ENCODE measurements around the gene CA12.

The CA12 gene

GRCh38 chr15:63299943-63300575, 81.6 kb downstream of the CA12 start:
- H3K36me3 ChIP-seq (ENCODE audit: insufficient read depth, low read length): no peaks in the 10 kb centered on the region
- no peaks in the 10 kb centered on the region for H3K9me3 ChIP-seq (ENCODE audit: low read depth, low read length)
- DNase-seq (ENCODE audit: low read depth, low spot score): no peak
- no peak overlapping the region for H3K27ac ChIP-seq
- TF ChIP-seq EZH2 (IDR thresholded peaks at IDR 0.05): no peak
- TF ChIP-seq POLR2AphosphoS5 (IDR thresholded peaks at IDR 0.05; ENCODE audit: borderline replicate concordance, low read depth, low read length): no peak
- TF ChIP-seq FOXP2 (optimal IDR thresholded peaks at IDR 0.05; ENCODE audit: control extremely low read depth, extremely low read length, insufficient read depth): no peak
- no peak overlapping the region for H3K9ac ChIP-seq (ENCODE audit: insufficient read length)
- no peak overlapping the region for H3K4me3 ChIP-seq

- no peak for DNase-seq (ENCODE audit: low read depth, low spot score)
- no peak for TF ChIP-seq EZH2 (IDR thresholded peaks at IDR 0.05)
- TF ChIP-seq FOXP2 (optimal IDR thresholded peaks at IDR 0.05; ENCODE audit: control extremely low read depth, extremely low read length, insufficient read depth): no peak
- no peak for TF ChIP-seq POLR2AphosphoS5 (IDR thresholded peaks at IDR 0.05; ENCODE audit: borderline replicate concordance, low read depth, low read length)
- Histone ChIP-seq H3K27ac (no peak overlapping the region), H3K4me3 (no peak overlapping the region), H3K36me3 (ENCODE audit: insufficient read depth, low read length) (no peaks in the 10 kb centered on the region), H3K9me3 (ENCODE audit: low read depth, low read length) (no peaks in the 10 kb centered on the region), H3K9ac (ENCODE audit: insufficient read length) (no peak overlapping the region)
Measured at GRCh38 chr15:63296195-63296594, 85.5 kb downstream of the CA12 start.

- Histone ChIP-seq H3K4me3 (no peak overlapping the region), H3K9me3 (ENCODE audit: low read depth, low read length) (no peaks in the 10 kb centered on the region), H3K9ac (ENCODE audit: insufficient read length) (no peak overlapping the region), H3K36me3 (ENCODE audit: insufficient read depth, low read length) (no peaks in the 10 kb centered on the region), H3K27ac (no peak overlapping the region)
- TF ChIP-seq FOXP2 (optimal IDR thresholded peaks at IDR 0.05; ENCODE audit: control extremely low read depth, extremely low read length, insufficient read depth) (no peak), POLR2AphosphoS5 (IDR thresholded peaks at IDR 0.05; ENCODE audit: borderline replicate concordance, low read depth, low read length) (no peak), EZH2 (IDR thresholded peaks at IDR 0.05) (no peak)
- DNase-seq (ENCODE audit: low read depth, low spot score): no peak
Measured at GRCh38 chr15:63295341-63295740, 86.3 kb downstream of the CA12 start.

GRCh38 chr15:63294359-63294758, 87.3 kb downstream of the CA12 start:
- no peak overlapping the region for H3K4me3 ChIP-seq
- TF ChIP-seq POLR2AphosphoS5 (IDR thresholded peaks at IDR 0.05; ENCODE audit: borderline replicate concordance, low read depth, low read length) (no peak), EZH2 (IDR thresholded peaks at IDR 0.05) (no peak), FOXP2 (optimal IDR thresholded peaks at IDR 0.05; ENCODE audit: control extremely low read depth, extremely low read length, insufficient read depth) (no peak)

GRCh38 chr15:63292771-63293170, 88.9 kb downstream of the CA12 start:
- no peak overlapping the region for H3K4me3 ChIP-seq
- no peak overlapping the region for H3K27ac ChIP-seq
- no peak overlapping the region for H3K9ac ChIP-seq (ENCODE audit: insufficient read length)
- TF ChIP-seq EZH2 (IDR thresholded peaks at IDR 0.05) (no peak), POLR2AphosphoS5 (IDR thresholded peaks at IDR 0.05; ENCODE audit: borderline replicate concordance, low read depth, low read length) (no peak), FOXP2 (optimal IDR thresholded peaks at IDR 0.05; ENCODE audit: control extremely low read depth, extremely low read length, insufficient read depth) (no peak)
- H3K9me3 ChIP-seq (ENCODE audit: low read depth, low read length): no peaks in the 10 kb centered on the region
- no peak for DNase-seq (ENCODE audit: low read depth, low spot score)
- H3K36me3 ChIP-seq (ENCODE audit: insufficient read depth, low read length): no peaks in the 10 kb centered on the region

More at GRCh38 chr15:63294359-63294758, 87.3 kb downstream of the CA12 start:
- no peak overlapping the region for H3K27ac ChIP-seq
- H3K9me3 ChIP-seq (ENCODE audit: low read depth, low read length): no peaks in the 10 kb centered on the region
- no peak overlapping the region for H3K9ac ChIP-seq (ENCODE audit: insufficient read length)
- H3K36me3 ChIP-seq (ENCODE audit: insufficient read depth, low read length): no peaks in the 10 kb centered on the region
- no peak for DNase-seq (ENCODE audit: low read depth, low spot score)

- Histone ChIP-seq H3K9ac (ENCODE audit: insufficient read length) (no peak overlapping the region), H3K4me3 (no peak overlapping the region), H3K9me3 (ENCODE audit: low read depth, low read length) (no peaks in the 10 kb centered on the region), H3K27ac (no peak overlapping the region), H3K36me3 (ENCODE audit: insufficient read depth, low read length) (no peaks in the 10 kb centered on the region)
- no peak for DNase-seq (ENCODE audit: low read depth, low spot score)
- TF ChIP-seq POLR2AphosphoS5 (IDR thresholded peaks at IDR 0.05; ENCODE audit: borderline replicate concordance, low read depth, low read length) (no peak), EZH2 (IDR thresholded peaks at IDR 0.05) (no peak), FOXP2 (optimal IDR thresholded peaks at IDR 0.05; ENCODE audit: control extremely low read depth, extremely low read length, insufficient read depth) (no peak)
Measured at GRCh38 chr15:63292241-63292640, 89.4 kb downstream of the CA12 start.

- H3K9me3 ChIP-seq (ENCODE audit: low read depth, low read length): no peaks in the 10 kb centered on the region
- DNase-seq (ENCODE audit: low read depth, low spot score): no peak
- no peak for TF ChIP-seq FOXP2 (optimal IDR thresholded peaks at IDR 0.05; ENCODE audit: control extremely low read depth, extremely low read length, insufficient read depth)
- H3K27ac ChIP-seq: peak overlapping the region; percentile 67; the same call in 1 of the 2 replicates
- no peaks in the 10 kb centered on the region for H3K36me3 ChIP-seq (ENCODE audit: insufficient read depth, low read length)
- no peak overlapping the region for H3K4me3 ChIP-seq
- no peak overlapping the region for H3K9ac ChIP-seq (ENCODE audit: insufficient read length)
Measured at GRCh38 chr15:63291507-63291906, 90.1 kb downstream of the CA12 start.

- Histone ChIP-seq H3K9ac (ENCODE audit: insufficient read length) (no peak overlapping the region), H3K9me3 (ENCODE audit: low read depth, low read length) (no peaks in the 10 kb centered on the region), H3K36me3 (ENCODE audit: insufficient read depth, low read length) (no peaks in the 10 kb centered on the region), H3K4me3 (no peak overlapping the region), H3K27ac (no peak overlapping the region)
- DNase-seq (ENCODE audit: low read depth, low spot score): peak; percentile 52
- TF ChIP-seq FOXP2 (optimal IDR thresholded peaks at IDR 0.05; ENCODE audit: control extremely low read depth, extremely low read length, insufficient read depth) (no peak), POLR2AphosphoS5 (IDR thresholded peaks at IDR 0.05; ENCODE audit: borderline replicate concordance, low read depth, low read length) (no peak), EZH2 (IDR thresholded peaks at IDR 0.05) (no peak)
Measured at GRCh38 chr15:63288778-63289378, 92.8 kb downstream of the CA12 start.

GRCh38 chr15:63288342-63288741, 93.3 kb downstream of the CA12 start:
- H3K4me3 ChIP-seq: no peak overlapping the region
- no peak for DNase-seq (ENCODE audit: low read depth, low spot score)

More at GRCh38 chr15:63288342-63288741, 93.3 kb downstream of the CA12 start:
- TF ChIP-seq EZH2 (IDR thresholded peaks at IDR 0.05) (no peak), FOXP2 (optimal IDR thresholded peaks at IDR 0.05; ENCODE audit: control extremely low read depth, extremely low read length, insufficient read depth) (no peak)
- Histone ChIP-seq H3K27ac (no peak overlapping the region), H3K9ac (ENCODE audit: insufficient read length) (no peak overlapping the region), H3K36me3 (ENCODE audit: insufficient read depth, low read length) (no peaks in the 10 kb centered on the region), H3K9me3 (ENCODE audit: low read depth, low read length) (no peaks in the 10 kb centered on the region)
